HG03575 (cell line): ENCODE results near the gene ARSB.

Experiments
- ATAC-seq: cut with Tn5 transposase; IDR thresholded peaks from one replicate; pipeline ENCODE4 v1.9.1; 2021; ENCODE audit not compliant: unreplicated experiment, insufficient number of reproducible peaks, low FRiP score; ENCODE audit errors: extremely low read depth

ARSB gene

GRCh38 chr5:78795757-78796156 lies 189.4 kb downstream of the ARSB start:
- ATAC-seq, result no peak

GRCh38 chr5:78794693-78795215 lies 190.4 kb downstream of the ARSB start:
- no peak for ATAC-seq

GRCh38 chr5:78793907-78794662 lies 191.0 kb downstream of the ARSB start:
- no peak for ATAC-seq

- no peak for ATAC-seq
These were observed 192.6 kb downstream of the ARSB start for GRCh38 chr5:78792345-78793055.

GRCh38 chr5:78791501-78792100 lies 193.5 kb downstream of the ARSB start:
- no peak for ATAC-seq

GRCh38 chr5:78787783-78788182 lies 197.3 kb downstream of the ARSB start:
- ATAC-seq, result no peak

GRCh38 chr5:78785454-78785853 lies 199.7 kb downstream of the ARSB start:
- ATAC-seq, result no peak

GRCh38 chr5:78783434-78784130 lies 201.5 kb downstream of the ARSB start:
- ATAC-seq, result no peak

- ATAC-seq, result no peak
These were observed 202.4 kb downstream of the ARSB start for GRCh38 chr5:78782728-78783127.

- no peak for ATAC-seq
These were observed 203.4 kb downstream of the ARSB start for GRCh38 chr5:78781611-78782286.

GRCh38 chr5:78779771-78780616 lies 205.1 kb downstream of the ARSB start:
- no peak for ATAC-seq

- no peak for ATAC-seq
These were observed 205.8 kb downstream of the ARSB start for GRCh38 chr5:78779262-78779661.

- no peak for ATAC-seq
These were observed 206.6 kb downstream of the ARSB start for GRCh38 chr5:78778538-78778937.

- no peak for ATAC-seq
These were observed 207.2 kb downstream of the ARSB start for GRCh38 chr5:78777901-78778300.

GRCh38 chr5:78776637-78777036 lies 208.5 kb downstream of the ARSB start:
- no peak for ATAC-seq

GRCh38 chr5:78773655-78774054 lies 211.5 kb downstream of the ARSB start:
- no peak for ATAC-seq

- ATAC-seq, result no peak
These were observed 213.6 kb downstream of the ARSB start for GRCh38 chr5:78771260-78772205.
